Mucosa of gallbladder (tissue), 1 donor: ENCODE results near the gene RTN4IP1. TPM values are rescaled to one million over a fixed set of nuclear protein-coding genes. Genes with fewer than 3 reads are reported as not detected.

Source experiments
- DNase-seq: peaks from one replicate; pipeline ENCODE4 v3.0.0-alpha.2; 2020; ENCODE audit warnings: low spot score
- total RNA-seq: library from RNA; stranded (reverse); gene quantifications from one replicate; pipeline ENCODE4 v1.2.1, GENCODE V29; 2021
- donor health status: DM: no; HTN: no; CAD: no.

The RTN4IP1 gene, protein sequence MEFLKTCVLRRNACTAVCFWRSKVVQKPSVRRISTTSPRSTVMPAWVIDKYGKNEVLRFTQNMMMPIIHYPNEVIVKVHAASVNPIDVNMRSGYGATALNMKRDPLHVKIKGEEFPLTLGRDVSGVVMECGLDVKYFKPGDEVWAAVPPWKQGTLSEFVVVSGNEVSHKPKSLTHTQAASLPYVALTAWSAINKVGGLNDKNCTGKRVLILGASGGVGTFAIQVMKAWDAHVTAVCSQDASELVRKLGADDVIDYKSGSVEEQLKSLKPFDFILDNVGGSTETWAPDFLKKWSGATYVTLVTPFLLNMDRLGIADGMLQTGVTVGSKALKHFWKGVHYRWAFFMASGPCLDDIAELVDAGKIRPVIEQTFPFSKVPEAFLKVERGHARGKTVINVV
- total RNA-seq = 5.8 TPM

DNA sequence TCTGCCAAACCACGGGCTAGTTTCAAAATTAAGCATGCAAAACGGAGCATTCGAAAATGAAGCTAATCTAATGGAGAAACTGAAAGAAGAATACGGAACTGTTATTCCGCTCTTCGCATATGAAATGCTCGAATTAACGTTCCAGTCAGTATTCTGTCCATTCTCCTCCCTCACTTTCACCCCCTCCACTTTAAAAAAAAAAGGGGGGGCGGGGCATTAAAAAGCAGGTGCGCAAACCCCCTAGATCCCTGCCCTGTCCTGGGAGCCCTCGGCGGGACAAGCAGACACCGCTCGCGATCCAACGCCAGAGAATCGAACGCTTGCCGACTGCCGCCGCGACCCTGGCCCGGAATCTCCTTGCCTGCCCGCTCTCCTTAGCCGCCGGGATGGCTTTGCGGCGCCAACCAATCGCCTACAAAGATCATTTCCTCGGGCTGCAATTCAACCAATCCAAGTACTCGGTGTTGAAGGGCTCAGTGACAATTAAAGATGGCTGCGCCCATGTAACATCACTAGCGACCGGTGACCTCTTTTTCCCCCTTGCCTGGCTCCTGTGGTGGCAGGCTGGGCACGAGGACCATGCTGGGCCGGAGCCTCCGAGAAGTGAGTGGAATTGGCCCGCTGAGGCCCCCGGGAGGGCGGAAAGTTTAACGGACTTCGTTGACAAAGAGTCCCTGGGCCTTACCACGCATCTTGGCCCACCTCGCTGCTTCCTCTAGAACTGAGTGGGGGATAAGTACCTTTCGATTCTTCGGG is at the start of gene RTN4IP1, which contains the start of gene QRSL1:
TSS of gene RTN4IP1 (minus strand) at position 396 of the 756 bp plus-strand sequence. CDS start 477 bp downstream, outside the sequence.
TSS of gene QRSL1 (plus strand) at position 476 of the 756 bp plus-strand sequence. CDS start at position 580, 104 bp downstream.
- peak; percentile 93 for DNase-seq

DNA sequence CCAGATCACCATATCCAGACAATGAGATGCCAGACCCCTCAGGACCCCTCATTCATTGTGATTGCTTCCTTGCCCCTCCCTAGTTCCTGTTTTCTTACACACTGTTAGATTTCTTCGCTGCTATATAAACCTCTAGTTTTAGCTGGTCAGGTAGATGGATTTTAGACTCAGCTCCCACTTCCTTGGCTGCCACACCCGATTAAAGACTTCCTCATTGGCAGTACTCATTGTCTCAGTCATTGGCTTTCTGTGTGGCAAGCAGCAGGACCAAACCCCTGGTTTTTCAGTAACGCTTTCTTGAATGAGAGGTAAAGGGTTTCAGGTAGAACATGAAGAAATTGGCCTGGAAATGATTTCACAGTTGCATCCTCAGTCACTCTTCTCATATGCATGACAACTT is 48.0 kb upstream of the RTN4IP1 start:
- DNase-seq = peak; percentile 15

DNA sequence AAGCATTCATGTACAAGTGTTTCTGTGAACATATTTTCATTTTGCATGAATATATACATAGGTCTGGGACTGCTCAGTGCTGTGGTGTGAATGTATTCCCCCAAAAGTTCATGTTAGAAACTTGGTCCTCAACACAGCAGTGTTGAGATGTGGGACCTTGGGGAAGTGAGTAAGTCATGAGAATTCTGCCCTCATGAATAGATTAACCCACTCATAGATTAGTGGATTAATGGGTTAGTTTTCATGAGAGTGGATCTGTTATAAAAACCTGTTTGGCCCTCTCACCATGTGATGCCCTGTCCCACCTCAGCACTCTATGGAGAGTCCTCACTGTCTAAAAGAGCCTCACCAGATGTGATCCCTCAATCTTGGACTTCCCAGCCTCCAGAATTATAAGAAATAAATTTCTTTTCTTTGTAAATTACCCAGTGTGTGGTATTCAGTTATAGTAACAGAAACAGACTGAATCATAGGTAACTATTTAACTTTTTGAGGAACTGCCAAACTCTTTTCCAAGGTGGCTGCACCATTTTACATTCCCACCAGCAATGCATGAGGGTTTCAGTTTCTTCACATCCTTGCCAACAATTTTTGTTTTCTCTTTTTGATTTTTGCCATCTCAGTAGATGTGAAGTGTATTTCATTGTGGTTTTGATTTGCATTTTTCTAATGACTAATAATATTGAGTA is 45.4 kb upstream of the RTN4IP1 start:
- no peak for DNase-seq

DNA sequence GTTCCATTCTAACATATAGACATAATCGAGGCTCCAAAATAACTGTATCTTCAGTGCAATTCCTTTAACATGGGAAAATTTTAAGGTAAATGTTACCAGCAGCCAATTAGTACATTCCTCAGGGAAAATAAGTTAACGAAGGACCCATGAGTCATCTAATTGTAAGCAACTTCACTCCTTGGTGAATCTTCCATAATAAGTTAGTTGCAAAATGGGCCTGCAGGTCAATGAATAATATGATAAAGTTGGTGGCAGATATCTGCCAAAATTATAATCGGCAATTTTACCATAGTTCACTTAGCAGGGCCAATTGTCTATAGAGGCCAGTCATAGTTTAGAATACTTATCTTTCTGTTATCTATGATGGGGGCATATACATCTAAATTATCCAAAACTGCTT is 42.4 kb upstream of the RTN4IP1 start:
- DNase-seq = no peak

DNA sequence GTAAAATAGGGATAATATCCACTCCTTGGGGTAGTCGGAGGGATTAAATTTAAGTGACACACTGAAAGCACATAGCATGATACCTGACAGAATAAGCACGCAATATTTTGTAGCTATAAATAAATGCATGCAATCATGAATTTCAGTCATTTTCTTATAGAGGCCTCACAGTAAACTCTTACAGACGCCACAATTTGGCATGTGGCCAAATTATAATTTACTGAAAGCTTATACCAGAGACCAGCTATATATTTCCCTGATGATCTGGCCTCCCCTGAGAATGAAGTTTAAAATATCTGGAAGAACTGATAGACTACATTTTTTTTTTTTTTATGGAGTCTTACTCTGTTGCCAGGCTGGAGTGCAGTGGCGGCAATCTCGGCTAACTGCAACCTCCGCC is 40.9 kb upstream of the RTN4IP1 start:
- no peak for DNase-seq

DNA sequence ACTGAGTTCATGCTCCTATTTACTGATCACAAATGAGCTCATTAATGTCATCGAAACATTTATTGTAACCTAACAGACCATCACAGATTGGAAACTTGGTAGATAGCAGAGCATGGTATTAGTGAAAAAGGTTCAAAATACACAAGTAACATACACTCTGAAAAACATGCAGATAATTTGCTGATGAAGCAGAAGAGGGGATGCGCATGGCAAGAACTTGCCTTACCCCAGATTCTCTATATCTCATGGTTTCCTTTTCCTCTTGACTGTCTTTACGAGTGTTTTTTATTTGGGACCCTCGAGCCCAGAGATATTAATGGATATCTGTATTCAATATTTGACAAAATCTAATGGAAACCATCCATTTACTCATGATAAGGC is 37.7 kb upstream of the RTN4IP1 start:
- DNase-seq = no peak

DNA sequence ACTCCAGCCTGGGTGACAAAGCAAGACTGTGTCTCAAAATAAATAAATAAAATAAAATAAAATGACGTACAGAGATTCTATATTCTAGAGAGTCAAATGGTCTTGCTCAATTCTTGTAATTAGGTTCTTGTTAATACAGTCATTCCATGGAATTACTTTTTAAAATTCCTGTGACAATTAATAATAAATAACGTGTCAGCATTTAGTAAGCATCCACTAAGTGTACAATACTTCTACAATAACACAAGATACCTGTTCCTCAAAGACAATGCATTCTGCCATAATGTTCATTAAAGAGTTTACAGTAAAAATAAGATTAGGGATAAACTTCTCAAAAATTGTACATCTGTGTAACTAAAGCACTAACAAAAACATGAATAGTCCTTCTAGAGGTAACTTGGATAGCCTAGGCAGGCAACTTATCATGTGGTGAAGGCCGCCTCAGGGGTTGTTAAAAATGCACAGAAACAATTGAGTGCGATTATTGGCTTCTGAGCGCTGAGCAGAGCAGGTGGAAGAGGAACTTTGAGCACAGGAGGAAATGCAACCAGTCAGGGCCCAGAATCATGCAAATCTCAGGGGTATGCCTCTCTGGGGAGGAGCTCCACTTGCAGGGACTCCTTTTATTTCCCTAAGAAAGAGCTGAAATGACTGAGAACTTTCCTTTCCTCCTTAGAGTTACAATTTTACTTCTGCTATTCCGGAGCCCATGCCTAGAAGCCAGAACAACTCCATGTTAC is 37.2 kb upstream of the RTN4IP1 start:
- DNase-seq = no peak

DNA sequence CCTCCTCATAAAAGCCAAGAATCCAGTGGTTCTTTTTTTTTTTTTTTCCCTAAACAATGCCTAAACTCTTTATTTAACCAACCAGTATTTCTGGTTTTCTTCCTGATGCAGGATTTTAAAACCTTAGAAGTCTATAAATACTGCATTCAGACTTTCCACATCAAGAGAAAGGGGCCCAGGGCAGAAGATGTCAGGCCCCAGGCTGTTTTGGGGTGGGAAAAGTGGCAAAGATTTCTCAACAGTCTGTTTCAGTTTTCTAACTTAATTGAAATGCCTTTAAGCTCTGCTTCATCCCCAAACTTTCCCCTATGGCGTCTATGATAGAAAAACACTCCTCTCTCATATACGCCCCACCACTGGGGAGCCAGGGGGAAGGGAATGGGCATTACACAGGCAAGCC is 33.2 kb upstream of the RTN4IP1 start:
- no peak for DNase-seq

DNA sequence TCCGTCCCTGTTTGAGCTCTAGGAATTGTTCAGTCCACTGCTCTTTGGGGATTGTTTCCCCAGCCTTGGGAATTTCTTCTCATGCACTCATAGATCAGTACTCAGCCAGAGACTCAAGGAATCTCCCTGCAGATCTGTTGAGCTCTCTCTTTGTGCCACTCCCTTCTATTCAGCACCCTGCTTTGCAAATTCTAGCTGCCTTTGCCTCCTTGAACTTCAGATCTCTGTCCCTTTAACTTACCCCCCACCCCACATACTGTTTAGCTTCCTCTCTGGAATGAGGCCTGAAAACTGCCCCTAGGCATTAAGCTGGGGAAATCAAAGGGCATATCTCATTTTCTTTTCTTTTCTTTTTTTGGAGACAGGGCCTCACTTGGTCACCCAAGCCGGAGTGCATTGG is 30.6 kb upstream of the RTN4IP1 start:
- no peak for DNase-seq

DNA sequence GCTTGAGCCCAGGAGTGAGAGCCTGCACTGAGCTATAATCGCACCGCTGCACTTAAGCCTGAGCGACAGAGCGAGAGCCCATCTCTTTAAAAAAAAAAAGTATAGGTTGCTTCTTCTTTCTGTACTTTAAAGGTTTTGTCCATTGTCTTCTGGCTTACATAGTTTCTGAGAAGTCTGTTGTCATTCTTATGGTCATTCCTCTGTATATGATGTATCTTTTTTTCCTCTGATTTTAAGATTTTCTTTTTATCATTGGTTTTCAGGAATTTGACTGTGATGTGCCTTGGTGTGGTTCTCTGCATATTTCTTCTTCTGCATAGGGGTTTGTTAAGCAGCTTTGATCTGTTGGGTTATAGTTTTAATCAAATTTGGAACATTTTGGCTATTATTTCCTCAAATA is 29.2 kb upstream of the RTN4IP1 start:
- DNase-seq = no peak

DNA sequence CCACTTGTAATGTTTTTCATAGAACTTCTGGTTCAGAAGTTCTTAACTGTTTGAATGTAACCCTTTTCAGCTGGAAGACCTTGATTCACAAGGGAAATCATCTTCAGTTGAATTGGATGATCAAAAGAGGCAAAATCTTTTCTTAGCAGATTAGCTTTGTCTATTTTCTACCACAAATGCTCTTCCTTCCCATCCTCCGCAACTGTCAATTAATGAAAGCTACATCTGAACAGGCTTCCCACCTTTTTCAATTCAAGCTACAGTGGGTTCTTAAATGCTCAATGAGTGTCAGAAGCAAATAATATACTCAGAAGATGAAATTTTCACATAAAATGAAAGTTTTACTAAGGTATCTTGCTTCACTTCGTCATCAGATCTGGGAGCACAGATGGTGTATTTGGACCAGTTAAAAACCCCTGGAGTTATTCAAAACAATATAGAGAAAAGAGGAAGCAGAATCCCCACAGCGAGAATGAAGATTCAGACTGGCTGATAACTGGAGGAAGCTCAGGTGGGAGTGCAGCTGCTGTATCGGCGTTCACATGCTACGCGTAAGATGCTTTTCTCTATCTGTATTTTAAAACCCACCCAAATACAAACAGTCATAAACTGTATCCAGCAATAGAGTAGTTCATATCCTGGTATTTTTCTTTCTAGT is 19.5 kb upstream of the RTN4IP1 start:
- DNase-seq = no peak

DNA sequence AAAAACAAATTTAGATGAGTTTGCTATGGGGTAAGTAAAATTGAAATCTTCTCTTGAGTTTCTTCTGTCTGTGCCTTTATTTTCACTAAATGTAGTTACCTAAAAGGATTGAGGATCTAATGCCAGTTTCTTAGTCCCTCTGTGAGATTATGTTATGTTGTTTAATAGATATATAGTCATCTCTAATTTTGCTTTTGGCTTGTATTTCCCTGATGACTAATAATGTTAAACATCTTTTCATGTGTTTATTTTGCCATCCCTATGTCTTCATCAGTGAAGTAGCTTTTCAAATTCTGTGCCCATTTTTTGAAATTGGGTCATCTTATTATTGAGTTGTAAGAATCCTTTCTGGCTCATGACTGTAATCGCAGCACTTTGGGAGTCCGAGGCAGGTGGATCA is 13.8 kb upstream of the RTN4IP1 start:
- no peak for DNase-seq

DNA sequence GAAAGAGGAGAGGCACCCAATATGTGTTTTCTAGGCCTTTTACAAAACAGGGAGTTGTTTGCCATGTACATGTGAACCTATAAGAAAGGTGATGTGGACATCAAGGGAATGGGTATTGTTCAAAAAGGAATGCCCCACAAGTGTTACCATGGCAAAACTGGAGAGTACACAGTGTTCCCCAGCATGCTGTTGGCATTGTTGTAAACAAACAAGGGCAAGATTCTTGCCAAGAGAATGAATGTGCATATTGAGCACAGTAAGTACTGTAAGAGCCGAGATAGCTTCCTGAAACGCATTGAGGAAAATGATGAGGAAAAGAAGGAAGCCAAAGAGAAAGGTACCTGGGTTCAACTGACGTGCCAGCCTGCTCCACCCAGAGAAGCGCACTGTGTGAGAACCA is 13.2 kb upstream of the RTN4IP1 start:
- no peak for DNase-seq

DNA sequence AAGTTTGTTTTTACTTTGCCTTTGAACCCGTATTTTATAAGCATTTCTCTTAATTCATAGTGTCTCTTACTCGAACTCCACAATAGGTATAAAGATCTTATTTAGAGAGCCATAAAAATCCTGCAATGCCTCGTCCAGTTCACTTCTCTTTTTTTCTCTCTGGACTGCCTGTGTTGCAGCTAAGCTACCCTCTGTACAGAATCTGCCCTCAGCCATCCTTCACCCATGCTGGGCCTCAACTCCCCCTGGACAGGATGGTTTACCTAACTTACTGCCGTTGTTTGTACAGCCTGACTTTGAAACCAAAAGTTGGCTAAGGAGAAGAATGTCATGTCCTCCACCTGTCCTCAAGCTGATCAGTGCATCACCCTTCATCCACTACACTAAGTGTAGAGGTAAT is 10.5 kb upstream of the RTN4IP1 start:
- DNase-seq = no peak

DNA sequence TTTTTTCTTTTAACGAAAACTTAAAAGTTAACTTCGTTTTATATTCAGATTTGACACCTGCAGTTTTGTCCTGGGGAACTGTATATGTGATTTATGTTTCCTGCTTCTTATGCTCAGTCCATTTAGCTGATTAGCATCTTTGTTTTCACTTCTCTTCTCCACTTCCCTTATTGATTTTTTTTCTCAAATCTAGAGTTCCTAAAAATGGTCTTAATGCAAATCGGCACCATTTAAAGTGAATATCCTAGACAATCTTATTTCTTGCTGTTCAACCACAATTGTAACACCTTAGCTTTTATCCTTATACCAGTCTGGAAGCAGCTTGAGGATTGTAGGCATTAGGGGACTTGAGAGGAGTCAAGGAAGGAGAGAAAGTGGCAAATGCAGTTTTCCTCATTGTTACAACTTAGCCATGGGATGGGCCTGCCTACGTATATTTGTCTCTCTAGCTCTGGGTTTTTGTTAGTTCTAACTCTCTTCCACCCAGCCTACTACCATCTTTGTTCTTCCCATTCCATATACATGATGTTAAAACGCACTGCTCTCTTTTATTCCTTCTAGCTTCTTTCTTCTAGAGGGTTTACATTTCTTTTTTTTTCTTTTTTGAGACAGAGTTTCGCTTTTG is 8.5 kb upstream of the RTN4IP1 start:
- no peak for DNase-seq

DNA sequence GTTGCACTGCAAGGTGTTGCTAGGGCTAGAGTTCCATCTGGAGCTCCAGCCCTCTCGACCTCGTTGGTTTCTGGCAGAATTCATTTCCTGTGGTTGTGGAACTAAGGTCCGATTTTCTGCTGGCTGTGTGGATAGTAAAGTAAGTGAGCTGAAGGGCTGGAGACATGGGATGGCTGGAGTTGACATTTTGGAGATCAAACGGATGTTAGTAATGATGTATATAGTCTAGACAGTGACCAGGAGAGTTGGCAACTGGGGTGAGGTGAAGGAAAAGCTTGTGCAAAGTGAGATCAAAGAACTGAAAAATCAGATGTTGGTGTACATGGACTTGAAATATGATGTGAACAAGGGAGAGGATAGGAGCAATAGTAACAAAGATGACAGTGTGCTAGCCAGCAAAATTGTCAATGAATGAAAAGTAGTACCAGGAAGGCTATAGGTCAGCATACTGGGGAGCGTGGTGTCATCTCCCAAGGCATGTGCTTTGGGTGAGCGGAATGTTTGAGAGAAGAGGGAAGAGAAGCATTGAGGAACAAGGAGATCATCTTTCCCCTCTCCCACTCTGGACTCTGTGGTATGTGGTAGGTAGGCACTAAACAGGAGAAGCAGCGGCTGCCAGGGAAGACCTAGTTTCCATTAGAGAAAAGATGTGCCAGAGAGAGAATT is 7.9 kb upstream of the RTN4IP1 start:
- DNase-seq = no peak

DNA sequence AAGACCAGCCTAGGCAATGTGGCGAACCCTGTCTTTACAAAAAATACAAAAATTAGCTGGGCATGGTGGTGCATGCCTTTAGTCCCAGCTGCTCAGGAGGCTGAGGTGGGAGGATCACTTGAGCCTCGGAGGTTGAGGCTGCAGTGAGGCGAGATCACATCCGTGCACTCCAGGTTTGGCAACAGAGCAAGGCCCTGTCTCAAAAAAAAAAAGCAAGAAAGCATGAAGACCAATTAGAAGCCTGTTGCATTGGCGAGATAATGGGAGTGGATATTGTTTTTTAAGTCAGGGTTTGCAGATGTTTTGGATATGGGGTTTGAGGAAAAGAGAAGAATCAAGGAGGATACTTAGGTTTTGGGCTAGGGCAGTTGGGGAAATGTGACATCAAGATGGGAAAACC is 5.3 kb upstream of the RTN4IP1 start:
- DNase-seq = no peak

DNA sequence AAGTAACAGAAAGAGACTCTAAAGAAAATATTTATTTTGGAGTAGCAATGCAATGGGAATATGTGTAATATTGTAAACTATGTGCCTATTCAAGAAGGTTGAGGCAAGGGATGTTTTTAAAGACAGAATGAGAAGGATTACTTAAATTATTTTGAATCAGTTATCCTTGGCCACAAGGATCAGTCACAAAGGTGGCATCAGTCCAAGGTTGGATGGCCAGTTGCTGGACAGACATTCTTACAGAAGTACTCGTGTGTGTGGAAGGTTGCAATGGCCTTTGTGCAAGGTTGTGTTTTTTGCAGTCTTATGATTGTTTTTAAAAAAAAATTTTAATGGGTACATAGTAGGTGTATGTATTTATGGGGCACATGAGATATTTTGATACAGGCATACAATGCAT is 2.0 kb upstream of the RTN4IP1 start:
- DNase-seq = no peak

DNA sequence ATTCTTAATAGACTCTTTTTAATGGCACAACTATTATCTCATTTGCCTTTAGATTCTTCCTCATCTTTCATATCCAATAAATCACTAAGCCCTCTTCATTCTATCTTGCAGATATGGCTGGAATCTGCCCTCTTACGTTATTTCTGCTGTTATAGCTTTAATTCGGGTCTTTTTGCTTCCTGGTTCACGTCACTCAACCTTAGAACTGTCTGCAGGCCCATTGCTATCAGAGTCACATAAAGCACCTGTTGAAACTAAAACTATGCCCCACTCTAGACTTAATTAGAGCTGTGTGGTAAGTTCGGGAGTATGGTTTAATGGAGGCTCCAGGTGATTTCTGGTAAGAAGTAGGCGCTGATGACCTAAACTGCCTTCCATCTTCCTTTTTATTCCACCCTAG is 1.1 kb upstream of the RTN4IP1 start:
- no peak for DNase-seq

DNA sequence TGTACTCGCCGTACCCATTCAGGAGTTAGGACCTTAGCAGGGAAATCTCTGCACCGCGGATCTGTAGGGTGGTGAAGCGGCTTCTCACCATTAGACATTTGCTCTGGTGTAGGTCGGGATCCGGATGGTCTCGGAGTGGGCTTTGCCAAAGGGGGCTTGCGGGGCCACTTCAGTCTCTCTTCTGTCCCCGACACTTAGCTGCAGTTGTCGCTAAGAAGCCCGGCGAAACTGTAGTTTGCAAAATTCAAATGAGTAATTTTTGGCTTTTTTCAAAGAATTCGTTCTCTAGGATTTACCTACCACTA is 513 bp upstream of the RTN4IP1 start:
- no peak for DNase-seq
